Measurements from ENCODE around the gene TXNIP. TPM values are rescaled to one million over a fixed set of nuclear protein-coding genes. Genes with fewer than 3 reads are reported as not detected.

TXNIP gene
- total RNA-seq, 3 donors from 2014 or later, result 2,506 to 3,955 (median 3,543) TPM

- H3K27me3 ChIP-seq, result no peaks in the 10 kb centered on the region
- no peak for TF ChIP-seq POLR2A (IDR thresholded peaks at IDR 0.05)
- peak in 2 of 3 donors; percentile 13 to 64 for TF ChIP-seq POLR2AphosphoS5 (IDR thresholded peaks at IDR 0.05)
- H3K9me3 ChIP-seq, result no peaks in the 10 kb centered on the region
- no peak for DNase-seq (ENCODE audit: low spot score in 2 of 2)
- peaks cover 2 to 7% of the 10 kb centered on the region in 2 donors for H3K4me1 ChIP-seq
- H3K4me3 ChIP-seq, result peak overlapping the region; percentile 71 to 81 (median 76)
- H3K36me3 ChIP-seq, result peaks cover 19% of the 10 kb centered on the region
- intact Hi-C loops (cut with DNase I; ENCODE audit: low total_unique reads), result no loop called here
- peak overlapping the region; percentile 95 to 96 for H3K27ac ChIP-seq
Observed at GRCh38 chr1:145993618-145994390, 2.6 kb downstream of the TXNIP start.

DNA sequence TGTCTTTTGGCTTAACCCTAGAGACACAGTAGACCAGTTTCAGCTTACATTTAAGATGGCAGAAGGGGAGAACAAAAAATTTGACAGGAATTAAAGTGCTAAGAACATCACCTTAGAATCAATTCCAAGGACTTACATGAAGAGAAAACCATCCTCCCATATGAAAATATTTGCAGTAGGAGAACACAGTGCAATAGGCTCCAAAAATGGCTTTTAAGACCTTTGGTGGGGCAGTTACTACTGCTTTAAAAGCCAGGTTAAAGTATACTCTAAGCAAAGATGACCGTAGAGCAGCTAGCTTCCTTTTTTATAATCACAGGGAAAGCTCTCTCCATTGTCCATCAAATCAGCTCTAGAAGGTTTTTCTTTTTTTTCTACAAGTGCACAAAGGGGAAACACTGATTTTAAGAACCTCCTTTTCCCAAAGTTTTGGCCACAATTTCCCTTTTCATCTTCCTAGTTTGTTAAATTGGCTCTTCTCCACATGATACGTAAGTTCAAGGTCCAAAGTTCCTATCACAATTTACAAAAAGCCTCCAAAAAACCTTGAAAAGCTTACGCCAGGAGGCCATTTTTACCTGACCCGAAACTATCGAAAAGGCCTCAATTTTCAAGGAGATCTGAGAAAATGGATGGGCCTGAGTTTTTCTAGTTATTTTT, 3.3 kb downstream of the TXNIP start:
- Histone ChIP-seq H3K4me1 (peaks cover 0 to 2% of the 10 kb centered on the region in 2 donors), H3K4me3 (peak overlapping the region; percentile 71 to 81 (median 76))
- intact Hi-C loops (cut with DNase I; ENCODE audit: low total_unique reads), result no loop called here

DNA sequence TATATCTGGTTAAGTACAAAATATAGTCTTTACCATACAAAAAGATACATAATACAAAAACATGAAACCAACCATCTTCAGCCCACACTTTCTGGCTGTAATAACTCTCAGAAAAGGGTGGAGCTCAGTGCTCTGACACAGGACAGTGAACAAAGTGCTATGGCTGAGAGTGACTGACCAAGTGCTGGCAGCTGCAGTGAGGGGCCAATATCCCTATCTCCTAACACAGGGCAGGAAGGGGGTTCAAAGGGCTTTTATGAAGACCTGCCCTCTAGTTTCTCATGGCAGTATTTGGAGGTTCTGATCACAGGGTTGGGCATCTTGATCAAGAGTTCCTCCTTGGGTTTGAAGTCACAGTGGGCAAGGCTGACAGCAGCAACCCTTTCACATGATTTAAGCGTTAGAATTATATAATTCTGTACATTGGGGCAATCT, 3.9 kb downstream of the TXNIP start:
- Histone ChIP-seq H3K27ac (peak overlapping the region; percentile 95 to 96), H3K4me1 (peaks cover 0 to 3% of the 10 kb centered on the region in 2 donors), H3K4me3 (peak overlapping the region; percentile 71 to 81 (median 76)), H3K36me3 (peaks cover 19% of the 10 kb centered on the region), H3K27me3 (no peaks in the 10 kb centered on the region), H3K9me3 (no peaks in the 10 kb centered on the region)
- TF ChIP-seq POLR2A (IDR thresholded peaks at IDR 0.05), result no peak
- TF ChIP-seq POLR2AphosphoS5 (IDR thresholded peaks at IDR 0.05), result peak in 2 of 3 donors; percentile 74 to 75
- DNase-seq (ENCODE audit: low spot score in 2 of 2), result no peak
- intact Hi-C loops (cut with DNase I; ENCODE audit: low total_unique reads), result no loop called here

More for the DNA sequence above, 3.3 kb downstream of the TXNIP start:
- TF ChIP-seq POLR2AphosphoS5 (IDR thresholded peaks at IDR 0.05) (no peak), CTCF (IDR thresholded peaks at IDR 0.05) (no peak), POLR2A (IDR thresholded peaks at IDR 0.05) (peak; percentile 12)
- Histone ChIP-seq H3K27ac (peak overlapping the region; percentile 95 to 96), H3K36me3 (peaks cover 19% of the 10 kb centered on the region), H3K27me3 (no peaks in the 10 kb centered on the region), H3K9me3 (no peaks in the 10 kb centered on the region)
- DNase-seq (ENCODE audit: low spot score in 2 of 2), result no peak

- intact Hi-C loops (cut with DNase I; ENCODE audit: low total_unique reads), result no loop called here
- no peak for DNase-seq (ENCODE audit: low spot score in 2 of 2)
- H3K27me3 ChIP-seq, result no peaks in the 10 kb centered on the region
Observed at GRCh38 chr1:145991735-145992412, 4.5 kb downstream of the TXNIP start.

DNA sequence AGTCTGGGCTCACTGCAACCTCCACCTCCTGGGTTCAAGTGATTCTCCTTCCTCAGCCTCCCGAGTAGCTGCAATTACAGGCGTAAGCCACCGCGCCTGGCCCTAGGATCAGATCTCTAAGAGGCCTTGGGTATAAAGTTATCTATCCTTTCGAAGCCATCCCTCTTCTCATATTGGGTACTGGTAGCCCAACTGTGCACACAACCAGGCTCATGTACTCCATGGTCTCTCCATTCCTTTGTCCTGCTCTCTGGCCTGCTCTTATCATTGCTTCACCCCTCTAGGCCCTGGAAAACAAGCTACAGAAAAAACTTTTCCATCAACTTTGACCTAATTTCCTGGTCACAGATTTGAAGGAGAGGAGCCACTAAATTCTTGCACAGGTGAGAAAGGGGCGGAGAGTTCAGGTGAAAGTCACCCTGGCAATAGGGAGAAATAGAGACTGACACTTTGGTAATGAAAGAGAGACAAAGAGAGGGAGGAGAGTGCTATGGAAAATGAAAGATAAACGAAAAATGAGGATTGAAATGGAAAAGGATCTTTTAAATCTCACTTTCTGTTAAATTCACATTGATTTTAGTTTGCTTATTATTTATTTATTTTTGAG, 6.0 kb downstream of the TXNIP start:
- peaks cover 19% of the 10 kb centered on the region for H3K36me3 ChIP-seq
- peak overlapping the region in 1 of 3 donors; percentile 81 for H3K4me3 ChIP-seq
- H3K9me3 ChIP-seq, result no peaks in the 10 kb centered on the region
- no peaks in the 10 kb centered on the region for H3K27me3 ChIP-seq
- peak in 1 of 2 donors; percentile 45 for DNase-seq (ENCODE audit: low spot score in 2 of 2)
- TF ChIP-seq POLR2AphosphoS5 (IDR thresholded peaks at IDR 0.05), result peak; percentile 26 to 80 (median 66)
- peak in 1 of 3 donors; percentile 6 for TF ChIP-seq CTCF (IDR thresholded peaks at IDR 0.05)
- TF ChIP-seq POLR2A (IDR thresholded peaks at IDR 0.05), result no peak
- H3K27ac ChIP-seq, result peak overlapping the region; percentile 95 to 96
- intact Hi-C loops (cut with DNase I; ENCODE audit: low total_unique reads), result no loop called here
- peaks cover 0 to 9% of the 10 kb centered on the region in 2 donors for H3K4me1 ChIP-seq

More at GRCh38 chr1:145991735-145992412, 4.5 kb downstream of the TXNIP start:
- Histone ChIP-seq H3K27ac (peak overlapping the region; percentile 95 to 96), H3K36me3 (peaks cover 19% of the 10 kb centered on the region), H3K4me3 (peak overlapping the region; percentile 71 to 81 (median 76)), H3K9me3 (no peaks in the 10 kb centered on the region), H3K4me1 (peaks cover 0 to 5% of the 10 kb centered on the region in 2 donors)
- TF ChIP-seq CTCF (IDR thresholded peaks at IDR 0.05) (no peak), POLR2A (IDR thresholded peaks at IDR 0.05) (peak; percentile 66), POLR2AphosphoS5 (IDR thresholded peaks at IDR 0.05) (peak; percentile 77 to 91 (median 87))

Measured in breast epithelium (tissue), 4 donors.